H9 (cell line): Measurements from ENCODE around the gene MRPL36. TPM values are rescaled to one million over a fixed set of nuclear protein-coding genes. Genes with fewer than 3 reads are reported as not detected.

ENCODE experiments used
- DNase-seq: peaks from one replicate; pipeline ENCODE4 v3.0.0-alpha.2; 2017
- H2AFZ ChIP-seq: one replicate; pipeline ENCODE4 v1.6.1; 2013; ENCODE audit warnings: mild to moderate bottlenecking, low read length, control low read depth, moderate library complexity
- H2AK5ac ChIP-seq: 2 replicates; pipeline ENCODE4 v1.6.1; 2013; ENCODE audit warnings: low read length, control low read depth, mixed read lengths; ENCODE audit not compliant: insufficient read length
- H2BK120ac ChIP-seq: one replicate; pipeline ENCODE4 v1.6.1; 2013; ENCODE audit warnings: low read depth, mild to moderate bottlenecking, low read length, control low read depth, inconsistent platforms; ENCODE audit not compliant: poor library complexity, severe bottlenecking
- H2BK12ac ChIP-seq: 2 replicates; pipeline ENCODE4 v1.6.1; 2013; ENCODE audit warnings: low read length, control low read depth, mixed read lengths, low read depth; ENCODE audit not compliant: insufficient read length
- H2BK15ac ChIP-seq: 2 replicates; pipeline ENCODE4 v1.6.1; 2013; ENCODE audit warnings: low read depth, low read length, control low read depth
- H2BK20ac ChIP-seq: one replicate; pipeline ENCODE4 v1.6.1; 2013; ENCODE audit warnings: low read depth, mild to moderate bottlenecking, low read length, control low read depth, inconsistent platforms; ENCODE audit not compliant: poor library complexity, severe bottlenecking
- H2BK5ac ChIP-seq: 2 replicates; pipeline ENCODE4 v1.6.1; 2013; ENCODE audit warnings: low read length, control low read depth, mixed read lengths; ENCODE audit not compliant: insufficient read length
- H3K14ac ChIP-seq: 2 replicates; pipeline ENCODE4 v1.6.1; 2013; ENCODE audit warnings: low read length, control low read depth; ENCODE audit not compliant: insufficient read depth
- H3K18ac ChIP-seq: 2 replicates; pipeline ENCODE4 v1.6.1; 2013; ENCODE audit warnings: low read depth, mild to moderate bottlenecking, mixed read lengths, low read length, control low read depth; ENCODE audit not compliant: insufficient read length
- H3K23ac ChIP-seq: 2 replicates; pipeline ENCODE4 v1.6.1; 2013; ENCODE audit warnings: low read length, control low read depth, mixed read lengths, low read depth; ENCODE audit not compliant: insufficient read length
- H3K23me2 ChIP-seq: 2 replicates; pipeline ENCODE4 v1.6.1; 2013; ENCODE audit warnings: low read depth, mild to moderate bottlenecking, mixed read lengths, low read length, control low read depth; ENCODE audit not compliant: insufficient read length, poor library complexity, severe bottlenecking
- H3K27ac ChIP-seq: 2 replicates; pipeline ENCODE4 v1.5.1; 2013; ENCODE audit warnings: low read length, control low read depth, mixed read lengths, low read depth; ENCODE audit not compliant: insufficient read length
- H3K27me3 ChIP-seq: 2 replicates; pipeline ENCODE4 v1.6.1; 2013; ENCODE audit warnings: low read length, control low read depth, inconsistent platforms; ENCODE audit not compliant: insufficient read depth
- H3K4ac ChIP-seq: 2 replicates; pipeline ENCODE4 v1.6.1; 2013; ENCODE audit warnings: low read depth, mild to moderate bottlenecking, control low read depth, inconsistent platforms, low read length, moderate library complexity
- H3K4me1 ChIP-seq: 2 replicates; pipeline ENCODE4 v1.6.1; 2013; ENCODE audit warnings: low read length, control low read depth, inconsistent platforms; ENCODE audit not compliant: insufficient read depth
- H3K4me2 ChIP-seq: 2 replicates; pipeline ENCODE4 v1.6.1; 2013; ENCODE audit warnings: low read length, control low read depth, mixed read lengths; ENCODE audit not compliant: insufficient read length, insufficient read depth
- H3K56ac ChIP-seq: 2 replicates; pipeline ENCODE4 v1.6.1; 2013; ENCODE audit warnings: low read depth, mild to moderate bottlenecking, mixed read lengths, low read length, control low read depth; ENCODE audit not compliant: insufficient read length
- H3K79me1 ChIP-seq: 2 replicates; pipeline ENCODE4 v1.6.1; 2013; ENCODE audit warnings: low read depth, mild to moderate bottlenecking, moderate library complexity, low read length, control low read depth, inconsistent platforms; ENCODE audit not compliant: insufficient read depth, poor library complexity, severe bottlenecking
- H3K79me2 ChIP-seq: 2 replicates; pipeline ENCODE4 v1.6.1; 2013; ENCODE audit warnings: low read length, control low read depth, inconsistent platforms; ENCODE audit not compliant: insufficient read depth
- H3K9ac ChIP-seq: 2 replicates; pipeline ENCODE4 v1.6.1; 2013; ENCODE audit warnings: low read length, control low read depth, mixed read lengths; ENCODE audit not compliant: insufficient read length; ENCODE audit errors: extremely low read depth
- H3K9me3 ChIP-seq: one replicate; pipeline ENCODE4 v1.6.1; 2013; ENCODE audit warnings: low read depth, low read length, inconsistent platforms; ENCODE audit not compliant: control insufficient read depth
- H3T11ph ChIP-seq: one replicate; pipeline ENCODE4 v1.6.1; 2013; ENCODE audit warnings: mild to moderate bottlenecking, low read length, control low read depth, inconsistent platforms
- H4K20me1 ChIP-seq: one replicate; pipeline ENCODE4 v1.6.1; 2013; ENCODE audit not compliant: control insufficient read depth, insufficient read length, insufficient read depth
- H4K5ac ChIP-seq: 2 replicates; pipeline ENCODE4 v1.6.1; 2013; ENCODE audit warnings: low read depth, mild to moderate bottlenecking, mixed read lengths, low read length, control low read depth; ENCODE audit not compliant: insufficient read length
- H4K8ac ChIP-seq: replicated peaks from 2 replicates; pipeline ENCODE4 v1.6.1; 2013; ENCODE audit warnings: low read length, control low read depth, mixed read lengths, low read depth; ENCODE audit not compliant: insufficient read length
- H4K91ac ChIP-seq: 2 replicates; pipeline ENCODE4 v1.6.1; 2013; ENCODE audit warnings: low read depth, mild to moderate bottlenecking, moderate library complexity, mixed read lengths, low read length, control low read depth; ENCODE audit not compliant: insufficient read length
- H3K27ac Mint-ChIP-seq, 3 experiments: 2 replicates in 2 of 3; 3 replicates in 1 of 3; pipeline ENCODE4 v1.8.0; 2020 to 2021; ENCODE audit warnings: mixed read lengths in 3 of 3, mild to moderate bottlenecking in 1 of 3, moderate library complexity in 1 of 3
- H3K27me3 Mint-ChIP-seq: 2 replicates; pipeline ENCODE4 v1.8.0; 2021; ENCODE audit warnings: low read depth, mild to moderate bottlenecking, moderate library complexity, mixed read lengths
- H3K36me3 Mint-ChIP-seq, 3 experiments: 2 replicates in 2 of 3; 3 replicates in 1 of 3; pipeline ENCODE4 v1.8.0; 2020 to 2021; ENCODE audit warnings: low read depth in 3 of 3, mixed read lengths in 3 of 3; ENCODE audit not compliant: insufficient read depth in 1 of 3
- H3K4me1 Mint-ChIP-seq, 2 experiments: 2 replicates each; pipeline ENCODE4 v1.8.0; 2020; ENCODE audit warnings: mixed read lengths in 2 of 2
- H3K4me3 Mint-ChIP-seq, 2 experiments: 2 replicates in 1 of 2; 3 replicates in 1 of 2; pipeline ENCODE4 v1.8.0; 2020 to 2021; ENCODE audit warnings: mild to moderate bottlenecking in 2 of 2, mixed read lengths in 2 of 2, moderate library complexity in 1 of 2
- H3K9me3 Mint-ChIP-seq, 2 experiments: 2 replicates in 1 of 2; 3 replicates in 1 of 2; pipeline ENCODE4 v1.8.0; 2020; ENCODE audit warnings: mild to moderate bottlenecking in 2 of 2, mixed read lengths in 2 of 2, moderate library complexity in 1 of 2
- WGBS: extraction: QIAGEN DNeasy Blood & Tissue Kit; methylation state at CpG from one replicate; pipeline ENCODE4 v1.1.7; 2013; ENCODE audit warnings: missing lambda C conversion rate, low lambda C conversion rate, mixed read lengths; ENCODE audit not compliant: insufficient read length; ENCODE audit errors: extremely low coverage; 5-methylcytosine and 5-hydroxymethylcytosine counted together
- total RNA-seq: library from RNA; stranded (reverse); gene quantifications from 2 replicates; pipeline ENCODE4 v1.2.1, GENCODE V29; 2021
- TF ChIP-seq, protein P1 (sequence below): fragments of 200-600 bp; sonication (generic); conservative IDR thresholded peaks from 3 replicates; pipeline ENCODE4 v1.8.0; 2021; ENCODE audit warnings: antibody characterized with exemption, mild to moderate bottlenecking

The MRPL36 gene
- total RNA-seq, 1 experiment from 2014 or later, result 67.3 TPM

DNA sequence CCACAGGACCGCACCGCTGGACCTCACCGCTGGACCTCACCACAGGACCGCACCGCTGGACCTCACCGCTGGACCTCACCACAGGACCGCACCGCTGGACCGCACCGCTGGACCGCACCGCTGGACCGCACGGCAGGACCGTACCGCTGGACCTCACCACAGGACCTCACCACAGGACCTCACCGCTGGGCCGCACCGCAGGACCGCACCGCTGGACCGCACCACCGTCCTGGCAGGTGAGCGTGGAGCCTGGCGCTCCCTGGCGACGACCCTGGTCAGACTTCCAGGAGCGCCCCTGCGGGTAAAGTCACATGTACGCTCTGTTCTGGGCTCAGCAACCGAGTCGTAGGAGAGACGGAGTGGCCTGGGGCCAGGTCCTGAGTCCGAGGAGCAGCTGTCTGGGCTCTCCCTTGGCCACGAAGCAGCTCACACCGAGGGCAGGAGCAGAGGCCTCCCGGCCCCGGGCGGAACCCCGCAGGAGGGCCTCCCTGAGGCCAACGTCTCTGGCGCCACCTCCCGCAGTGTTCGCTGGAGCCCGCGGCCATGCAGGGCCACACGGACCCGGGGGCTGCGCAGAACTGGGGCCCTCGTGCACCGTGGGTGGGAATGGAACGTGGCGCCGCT, 30.5 kb downstream of the MRPL36 start:
- no peak overlapping the region for H4K5ac ChIP-seq
- no peak overlapping the region; the same call in 1 of the 2 replicates for H3K14ac ChIP-seq
- no peaks in the 10 kb centered on the region for H3K9me3 ChIP-seq
- no peaks in the 10 kb centered on the region; the same call in 1 of the 2 replicates for H3K27me3 ChIP-seq
- no peak overlapping the region for H2AK5ac ChIP-seq
- H4K20me1 ChIP-seq, result no peaks in the 10 kb centered on the region
- H3K4me2 ChIP-seq, result no peak overlapping the region
- Mint-ChIP-seq H3K27me3 (peaks cover 4% of the 10 kb centered on the region; the same call in 1 of the 2 replicates), H3K4me3 (no peak overlapping the region; a peak in 1 of 5 replicates), H3K36me3 (no peaks in the 10 kb centered on the region), H3K27ac (no peak overlapping the region), H3K9me3 (no peaks in the 10 kb centered on the region), H3K4me1 (peaks cover 11 to 12% of the 10 kb centered on the region in 2 experiments)
- H3K4me1 ChIP-seq, result no peaks in the 10 kb centered on the region; the same call in 1 of the 2 replicates
- H3K18ac ChIP-seq, result no peak overlapping the region
- no peak overlapping the region; the same call in 1 of the 2 replicates for H2BK15ac ChIP-seq
- WGBS, result no CpG with 5 or more reads among the region's 54 CpGs
- H3K4ac ChIP-seq, result no peak overlapping the region
- no peak for DNase-seq
- TF ChIP-seq, protein P1, sequence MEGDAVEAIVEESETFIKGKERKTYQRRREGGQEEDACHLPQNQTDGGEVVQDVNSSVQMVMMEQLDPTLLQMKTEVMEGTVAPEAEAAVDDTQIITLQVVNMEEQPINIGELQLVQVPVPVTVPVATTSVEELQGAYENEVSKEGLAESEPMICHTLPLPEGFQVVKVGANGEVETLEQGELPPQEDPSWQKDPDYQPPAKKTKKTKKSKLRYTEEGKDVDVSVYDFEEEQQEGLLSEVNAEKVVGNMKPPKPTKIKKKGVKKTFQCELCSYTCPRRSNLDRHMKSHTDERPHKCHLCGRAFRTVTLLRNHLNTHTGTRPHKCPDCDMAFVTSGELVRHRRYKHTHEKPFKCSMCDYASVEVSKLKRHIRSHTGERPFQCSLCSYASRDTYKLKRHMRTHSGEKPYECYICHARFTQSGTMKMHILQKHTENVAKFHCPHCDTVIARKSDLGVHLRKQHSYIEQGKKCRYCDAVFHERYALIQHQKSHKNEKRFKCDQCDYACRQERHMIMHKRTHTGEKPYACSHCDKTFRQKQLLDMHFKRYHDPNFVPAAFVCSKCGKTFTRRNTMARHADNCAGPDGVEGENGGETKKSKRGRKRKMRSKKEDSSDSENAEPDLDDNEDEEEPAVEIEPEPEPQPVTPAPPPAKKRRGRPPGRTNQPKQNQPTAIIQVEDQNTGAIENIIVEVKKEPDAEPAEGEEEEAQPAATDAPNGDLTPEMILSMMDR, result no peak
- no peaks in the 10 kb centered on the region for H3K79me2 ChIP-seq
- H3K23ac ChIP-seq, result no peak overlapping the region
- no peaks in the 10 kb centered on the region for H3K23me2 ChIP-seq
- H2BK12ac ChIP-seq, result no peak overlapping the region
- no peaks in the 10 kb centered on the region for H3K79me1 ChIP-seq
- no peak overlapping the region for H2BK120ac ChIP-seq
- no peak overlapping the region for H2BK5ac ChIP-seq
- no peak overlapping the region for H3K56ac ChIP-seq
- no peak overlapping the region for H3K9ac ChIP-seq
- no peak overlapping the region for H3T11ph ChIP-seq
- no peak overlapping the region for H4K91ac ChIP-seq
- no peak overlapping the region for H3K27ac ChIP-seq
- no peak overlapping the region for H2BK20ac ChIP-seq
- H4K8ac ChIP-seq, result no peak overlapping the region
- no peak overlapping the region for H2AFZ ChIP-seq
